HuH-7.5 (cell line): Measurements from ENCODE around the gene ARHGEF26.
"Not testable (repeated sequence)": the region's sequence is repeated elsewhere in the genome, so short reads cannot be mapped to it uniquely, and the experiment has no call there.

Source experiments
- DNase-seq: peaks from one replicate; pipeline ENCODE4 v3.0.0; 2011; ENCODE audit warnings: low spot score

ARHGEF26 gene

GRCh38 chr3:154120961-154121700, at the start of gene ARHGEF26:
Gene ARHGEF26, plus strand, starts transcription at chr3:154121390. Its CDS starts 603 bp downstream, at chr3:154121993.
- DNase-seq: peak; percentile 78

- DNase-seq: no peak
Measured at GRCh38 chr3:154074966-154075365, 46.2 kb upstream of the ARHGEF26 start.

- no peak for DNase-seq
Measured at GRCh38 chr3:154078672-154079071, 42.5 kb upstream of the ARHGEF26 start.

GRCh38 chr3:154081305-154081704, 39.9 kb upstream of the ARHGEF26 start:
- DNase-seq: no peak

GRCh38 chr3:154085071-154085470, 36.1 kb upstream of the ARHGEF26 start:
- DNase-seq: no peak

GRCh38 chr3:154085799-154086198, 35.4 kb upstream of the ARHGEF26 start:
- no peak for DNase-seq

- no peak for DNase-seq
Measured at GRCh38 chr3:154086286-154086685, 34.9 kb upstream of the ARHGEF26 start.

- DNase-seq: not testable (repeated sequence)
Measured at GRCh38 chr3:154087756-154088480, 33.3 kb upstream of the ARHGEF26 start.

- DNase-seq: no peak
Measured at GRCh38 chr3:154089421-154090420, 31.5 kb upstream of the ARHGEF26 start.

GRCh38 chr3:154094051-154094450, 27.1 kb upstream of the ARHGEF26 start:
- DNase-seq: no peak

- no peak for DNase-seq
Measured at GRCh38 chr3:154095832-154096421, 25.3 kb upstream of the ARHGEF26 start.

GRCh38 chr3:154098376-154098775, 22.8 kb upstream of the ARHGEF26 start:
- DNase-seq: no peak

GRCh38 chr3:154100556-154100955, 20.6 kb upstream of the ARHGEF26 start:
- DNase-seq: no peak

- DNase-seq: no peak
Measured at GRCh38 chr3:154101250-154101649, 19.9 kb upstream of the ARHGEF26 start.

GRCh38 chr3:154102225-154102624, 19.0 kb upstream of the ARHGEF26 start:
- no peak for DNase-seq

- no peak for DNase-seq
Measured at GRCh38 chr3:154105218-154105975, 15.8 kb upstream of the ARHGEF26 start.

GRCh38 chr3:154111365-154111935, 9.7 kb upstream of the ARHGEF26 start:
- no peak for DNase-seq

- DNase-seq: no peak
Measured at GRCh38 chr3:154112146-154112852, 8.9 kb upstream of the ARHGEF26 start.

- DNase-seq: no peak
Measured at GRCh38 chr3:154113609-154114008, 7.6 kb upstream of the ARHGEF26 start.

- no peak for DNase-seq
Measured at GRCh38 chr3:154115332-154115731, 5.9 kb upstream of the ARHGEF26 start.
